WTC11 (cell line): ENCODE data around the gene PTPRG. TPM values are rescaled to one million over a fixed set of nuclear protein-coding genes. Genes with fewer than 3 reads are reported as not detected.

ENCODE experiments used
- ATAC-seq: fragments of 200-7000 bp; cut with Tn5 transposase; 2 replicates; pipeline ENCODE4 v1.10.0; 2021; ENCODE audit warnings: mild to moderate bottlenecking, moderate library complexity
- CTCF ChIA-PET: fragments of 300-600 bp; sonication (Branson Sonifier 250); formaldehyde crosslinking; loops from one replicate; lab custom pipeline; 2021; ENCODE audit warnings: antibody characterized with exemption; lab: Charles Lee
- POLR2A ChIA-PET: fragments of 350-600 bp; sonication (Branson Sonifier 250); formaldehyde crosslinking; loops from one replicate; lab custom pipeline; 2021; ENCODE audit warnings: antibody characterized with exemption; lab: Charles Lee
- DNase-seq: peaks from one replicate; pipeline ENCODE4 v3.0.0; 2021; ENCODE audit warnings: low spot score
- H3K27ac Mint-ChIP-seq: 2 replicates; pipeline ENCODE4 v1.8.0; 2021; ENCODE audit warnings: mixed read lengths
- H3K27me3 Mint-ChIP-seq: 2 replicates; pipeline ENCODE4 v1.8.0; 2021; ENCODE audit warnings: low read depth, mild to moderate bottlenecking, moderate library complexity, mixed read lengths
- H3K36me3 Mint-ChIP-seq: 2 replicates; pipeline ENCODE4 v1.8.0; 2021; ENCODE audit warnings: mixed read lengths
- H3K4me1 Mint-ChIP-seq: 2 replicates; pipeline ENCODE4 v1.8.0; 2022; ENCODE audit warnings: mixed read lengths
- H3K4me3 Mint-ChIP-seq: 2 replicates; pipeline ENCODE4 v1.8.0; 2021; ENCODE audit warnings: mild to moderate bottlenecking, moderate library complexity, mixed read lengths
- H3K9me3 Mint-ChIP-seq: 2 replicates; pipeline ENCODE4 v1.8.0; 2021; ENCODE audit warnings: mixed read lengths
- CBFB ChIP-seq: sonication (generic); formaldehyde crosslinking; IDR thresholded peaks from 2 replicates; pipeline ENCODE4 v1.8.1; 2022; ENCODE audit warnings: mild to moderate bottlenecking, low read depth, missing genetic modification reagents
- ESRRA ChIP-seq: sonication (generic); formaldehyde crosslinking; IDR thresholded peaks from 2 replicates; pipeline ENCODE4 v1.8.1; 2022; ENCODE audit warnings: mild to moderate bottlenecking, missing genetic modification reagents, borderline replicate concordance
- FOXJ3 ChIP-seq: sonication (generic); formaldehyde crosslinking; IDR thresholded peaks from 2 replicates; pipeline ENCODE4 v1.9.0; 2021; ENCODE audit warnings: missing genetic modification reagents, mild to moderate bottlenecking, borderline replicate concordance
- JAZF1 ChIP-seq: fragments of 250-450 bp; sonication (Bioruptor Pico); IDR thresholded peaks from 2 replicates; pipeline ENCODE4 v1.9.0; 2021; ENCODE audit warnings: moderate library complexity, mild to moderate bottlenecking, inconsistent platforms
- KAT7 ChIP-seq: sonication (generic); formaldehyde crosslinking; IDR thresholded peaks from 2 replicates; pipeline ENCODE4 v1.8.1; 2023; ENCODE audit warnings: missing genetic modification reagents, mild to moderate bottlenecking, borderline replicate concordance
- OVOL2 ChIP-seq: fragments of 250-450 bp; sonication (Bioruptor Pico); IDR thresholded peaks from 2 replicates; pipeline ENCODE4 v1.9.0; 2021; ENCODE audit warnings: mild to moderate bottlenecking, borderline replicate concordance
- TEAD4 ChIP-seq: sonication (generic); formaldehyde crosslinking; IDR thresholded peaks from 2 replicates; pipeline ENCODE4 v1.8.0; 2022; ENCODE audit warnings: mild to moderate bottlenecking, missing genetic modification reagents
- ZNF121 ChIP-seq: sonication (generic); formaldehyde crosslinking; IDR thresholded peaks from 2 replicates; pipeline ENCODE4 v1.8.0; 2023; ENCODE audit warnings: missing genetic modification reagents
- ZNF138 ChIP-seq: sonication (generic); formaldehyde crosslinking; conservative IDR thresholded peaks from 2 replicates; pipeline ENCODE4 v1.8.1; 2022; ENCODE audit warnings: mild to moderate bottlenecking, moderate library complexity, missing genetic modification reagents
- ZNF263 ChIP-seq: sonication (generic); formaldehyde crosslinking; IDR thresholded peaks from 2 replicates; pipeline ENCODE4 v1.8.1; 2022; ENCODE audit warnings: low read depth, mild to moderate bottlenecking, moderate library complexity, missing genetic modification reagents
- ZNF416 ChIP-seq: fragments of 250-450 bp; sonication (Bioruptor Pico); IDR thresholded peaks from 2 replicates; pipeline ENCODE4 v1.9.0; 2021; ENCODE audit warnings: mild to moderate bottlenecking, inconsistent platforms
- ZNF671 ChIP-seq: fragments of 250-450 bp; sonication (Bioruptor Pico); IDR thresholded peaks from 2 replicates; pipeline ENCODE4 v1.8.0; 2021; ENCODE audit warnings: mild to moderate bottlenecking
- total RNA-seq: library from RNA; stranded (reverse); gene quantifications from 3 replicates; pipeline ENCODE4 v1.2.3, GENCODE V29; 2021
- TF ChIP-seq, protein P1 (sequence below): fragments of 200-600 bp; IDR thresholded peaks from 2 replicates; pipeline ENCODE4 v1.8.0; 2022; ENCODE audit warnings: antibody characterized with exemption
- TF ChIP-seq, protein P2 (sequence below): sonication (generic); formaldehyde crosslinking; IDR thresholded peaks from 2 replicates; pipeline ENCODE4 v1.8.1; 2022; ENCODE audit warnings: mild to moderate bottlenecking, missing genetic modification reagents, moderate library complexity, borderline replicate concordance
- TF ChIP-seq, protein P3 (sequence below): sonication (generic); formaldehyde crosslinking; IDR thresholded peaks from 2 replicates; pipeline ENCODE4 v1.8.1; 2023; ENCODE audit warnings: mild to moderate bottlenecking, missing genetic modification reagents
- TF ChIP-seq, protein P4 (sequence below): sonication (generic); formaldehyde crosslinking; IDR thresholded peaks from 2 replicates; pipeline ENCODE4 v1.8.1; 2023; ENCODE audit warnings: mild to moderate bottlenecking, moderate library complexity, missing genetic modification reagents
- TF ChIP-seq, protein P5 (sequence below): sonication (generic); formaldehyde crosslinking; IDR thresholded peaks from 2 replicates; pipeline ENCODE4 v1.8.1; 2022; ENCODE audit warnings: low read depth, mild to moderate bottlenecking, moderate library complexity, missing genetic modification reagents, borderline replicate concordance
- TF ChIP-seq, protein P6 (sequence below): sonication (generic); formaldehyde crosslinking; IDR thresholded peaks from 2 replicates; pipeline ENCODE4 v1.8.0; 2022; ENCODE audit warnings: mild to moderate bottlenecking, missing genetic modification reagents
- TF ChIP-seq, protein P7 (sequence below): sonication (generic); formaldehyde crosslinking; IDR thresholded peaks from 2 replicates; pipeline ENCODE4 v1.8.0; 2023; ENCODE audit warnings: missing genetic modification reagents
- TF ChIP-seq, protein P8 (sequence below): sonication (generic); formaldehyde crosslinking; conservative IDR thresholded peaks from 2 replicates; pipeline ENCODE4 v1.8.1; 2023; ENCODE audit warnings: mild to moderate bottlenecking, low read depth, missing genetic modification reagents, moderate library complexity

Gene PTPRG
- total RNA-seq, 1 experiment from 2014 or later = 106 TPM

DNA sequence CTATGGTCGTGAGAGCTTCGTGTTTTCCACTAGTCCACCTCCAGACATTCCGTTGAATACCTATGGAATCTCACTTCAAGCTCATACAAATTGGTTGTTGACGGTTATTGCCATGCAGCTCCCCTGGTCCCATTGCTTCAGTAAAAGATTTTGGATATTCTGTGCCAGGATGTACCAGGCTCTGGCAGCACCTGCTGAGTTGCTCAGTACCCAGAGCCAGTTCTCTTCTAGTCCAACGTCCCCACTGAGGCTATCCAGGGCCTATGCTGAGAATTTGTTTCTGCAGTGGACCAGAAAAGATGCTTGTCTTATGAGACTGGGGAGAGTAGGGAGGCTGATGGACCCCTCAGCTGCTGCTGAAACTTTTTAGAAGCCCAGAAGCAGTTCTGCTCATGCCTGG is 533.1 kb downstream of the PTPRG start:
- no peak for ATAC-seq
- no peak overlapping the region for H3K4me3 Mint-ChIP-seq
- no peak overlapping the region for H3K27ac Mint-ChIP-seq
- no peak for DNase-seq
- no peaks in the 10 kb centered on the region for H3K36me3 Mint-ChIP-seq
- TF ChIP-seq TEAD4 (CRISPR knock-in tag) = no peak
- no peak for TF ChIP-seq JAZF1 (CRISPR knock-in tag)
- no peak for TF ChIP-seq ZNF263
- TF ChIP-seq, protein P1, sequence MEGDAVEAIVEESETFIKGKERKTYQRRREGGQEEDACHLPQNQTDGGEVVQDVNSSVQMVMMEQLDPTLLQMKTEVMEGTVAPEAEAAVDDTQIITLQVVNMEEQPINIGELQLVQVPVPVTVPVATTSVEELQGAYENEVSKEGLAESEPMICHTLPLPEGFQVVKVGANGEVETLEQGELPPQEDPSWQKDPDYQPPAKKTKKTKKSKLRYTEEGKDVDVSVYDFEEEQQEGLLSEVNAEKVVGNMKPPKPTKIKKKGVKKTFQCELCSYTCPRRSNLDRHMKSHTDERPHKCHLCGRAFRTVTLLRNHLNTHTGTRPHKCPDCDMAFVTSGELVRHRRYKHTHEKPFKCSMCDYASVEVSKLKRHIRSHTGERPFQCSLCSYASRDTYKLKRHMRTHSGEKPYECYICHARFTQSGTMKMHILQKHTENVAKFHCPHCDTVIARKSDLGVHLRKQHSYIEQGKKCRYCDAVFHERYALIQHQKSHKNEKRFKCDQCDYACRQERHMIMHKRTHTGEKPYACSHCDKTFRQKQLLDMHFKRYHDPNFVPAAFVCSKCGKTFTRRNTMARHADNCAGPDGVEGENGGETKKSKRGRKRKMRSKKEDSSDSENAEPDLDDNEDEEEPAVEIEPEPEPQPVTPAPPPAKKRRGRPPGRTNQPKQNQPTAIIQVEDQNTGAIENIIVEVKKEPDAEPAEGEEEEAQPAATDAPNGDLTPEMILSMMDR = no peak
- TF ChIP-seq, protein P2, sequence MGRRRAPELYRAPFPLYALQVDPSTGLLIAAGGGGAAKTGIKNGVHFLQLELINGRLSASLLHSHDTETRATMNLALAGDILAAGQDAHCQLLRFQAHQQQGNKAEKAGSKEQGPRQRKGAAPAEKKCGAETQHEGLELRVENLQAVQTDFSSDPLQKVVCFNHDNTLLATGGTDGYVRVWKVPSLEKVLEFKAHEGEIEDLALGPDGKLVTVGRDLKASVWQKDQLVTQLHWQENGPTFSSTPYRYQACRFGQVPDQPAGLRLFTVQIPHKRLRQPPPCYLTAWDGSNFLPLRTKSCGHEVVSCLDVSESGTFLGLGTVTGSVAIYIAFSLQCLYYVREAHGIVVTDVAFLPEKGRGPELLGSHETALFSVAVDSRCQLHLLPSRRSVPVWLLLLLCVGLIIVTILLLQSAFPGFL (CRISPR knock-in tag) = no peak
- no peak for TF ChIP-seq OVOL2 (CRISPR knock-in tag)
- no peak for TF ChIP-seq FOXJ3 (CRISPR knock-in tag)
- TF ChIP-seq ZNF138 (CRISPR knock-in tag) = no peak
- no peak for TF ChIP-seq ZNF121
- no peaks in the 10 kb centered on the region for H3K27me3 Mint-ChIP-seq
- POLR2A ChIA-PET = no interaction called here
- H3K9me3 Mint-ChIP-seq = no peaks in the 10 kb centered on the region
- CTCF ChIA-PET = no interaction called here
- H3K4me1 Mint-ChIP-seq = 0 out of 2 replicates have a peak, but pooled peaks cover 2% of the 10 kb centered on the region

DNA sequence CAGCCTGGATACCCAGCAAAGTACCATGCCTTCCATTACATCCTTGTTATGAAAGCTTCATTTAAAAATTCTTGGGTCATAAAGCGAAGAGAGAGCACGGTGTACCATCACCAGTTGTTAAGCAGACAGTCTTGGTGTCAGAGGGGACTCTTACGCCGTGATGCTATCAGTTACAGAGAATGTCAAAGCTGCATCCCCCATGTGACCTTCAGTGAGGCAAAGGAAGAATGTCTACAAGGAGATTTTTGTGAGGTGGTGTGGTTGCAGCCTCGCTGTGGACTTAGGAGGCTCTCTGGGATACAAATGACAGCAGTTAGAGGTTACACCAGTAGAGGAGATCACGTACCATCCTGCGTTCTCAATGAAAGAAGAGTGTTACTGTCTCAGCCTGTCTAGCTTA is 533.7 kb downstream of the PTPRG start:
- H3K4me1 Mint-ChIP-seq = 0 out of 2 replicates have a peak, but pooled peaks cover 2% of the 10 kb centered on the region
- no peak overlapping the region for H3K27ac Mint-ChIP-seq
- CTCF ChIA-PET = interaction anchor here (1.1 kb wide), 1 partner anchor 92 kb away, joined by 5 read pairs; no protein-coding TSS in a partner anchor
- H3K4me3 Mint-ChIP-seq = no peak overlapping the region
- no peak for DNase-seq
- no peaks in the 10 kb centered on the region for H3K27me3 Mint-ChIP-seq
- ATAC-seq = no peak
- TF ChIP-seq, protein P3, sequence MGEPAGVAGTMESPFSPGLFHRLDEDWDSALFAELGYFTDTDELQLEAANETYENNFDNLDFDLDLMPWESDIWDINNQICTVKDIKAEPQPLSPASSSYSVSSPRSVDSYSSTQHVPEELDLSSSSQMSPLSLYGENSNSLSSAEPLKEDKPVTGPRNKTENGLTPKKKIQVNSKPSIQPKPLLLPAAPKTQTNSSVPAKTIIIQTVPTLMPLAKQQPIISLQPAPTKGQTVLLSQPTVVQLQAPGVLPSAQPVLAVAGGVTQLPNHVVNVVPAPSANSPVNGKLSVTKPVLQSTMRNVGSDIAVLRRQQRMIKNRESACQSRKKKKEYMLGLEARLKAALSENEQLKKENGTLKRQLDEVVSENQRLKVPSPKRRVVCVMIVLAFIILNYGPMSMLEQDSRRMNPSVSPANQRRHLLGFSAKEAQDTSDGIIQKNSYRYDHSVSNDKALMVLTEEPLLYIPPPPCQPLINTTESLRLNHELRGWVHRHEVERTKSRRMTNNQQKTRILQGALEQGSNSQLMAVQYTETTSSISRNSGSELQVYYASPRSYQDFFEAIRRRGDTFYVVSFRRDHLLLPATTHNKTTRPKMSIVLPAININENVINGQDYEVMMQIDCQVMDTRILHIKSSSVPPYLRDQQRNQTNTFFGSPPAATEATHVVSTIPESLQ (CRISPR knock-in tag) = no peak
- TF ChIP-seq, protein P4, sequence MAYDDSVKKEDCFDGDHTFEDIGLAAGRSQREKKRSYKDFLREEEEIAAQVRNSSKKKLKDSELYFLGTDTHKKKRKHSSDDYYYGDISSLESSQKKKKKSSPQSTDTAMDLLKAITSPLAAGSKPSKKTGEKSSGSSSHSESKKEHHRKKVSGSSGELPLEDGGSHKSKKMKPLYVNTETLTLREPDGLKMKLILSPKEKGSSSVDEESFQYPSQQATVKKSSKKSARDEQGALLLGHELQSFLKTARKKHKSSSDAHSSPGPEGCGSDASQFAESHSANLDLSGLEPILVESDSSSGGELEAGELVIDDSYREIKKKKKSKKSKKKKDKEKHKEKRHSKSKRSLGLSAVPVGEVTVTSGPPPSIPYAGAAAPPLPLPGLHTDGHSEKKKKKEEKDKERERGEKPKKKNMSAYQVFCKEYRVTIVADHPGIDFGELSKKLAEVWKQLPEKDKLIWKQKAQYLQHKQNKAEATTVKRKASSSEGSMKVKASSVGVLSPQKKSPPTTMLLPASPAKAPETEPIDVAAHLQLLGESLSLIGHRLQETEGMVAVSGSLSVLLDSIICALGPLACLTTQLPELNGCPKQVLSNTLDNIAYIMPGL (CRISPR knock-in tag) = no peak
- TF ChIP-seq, protein P5, sequence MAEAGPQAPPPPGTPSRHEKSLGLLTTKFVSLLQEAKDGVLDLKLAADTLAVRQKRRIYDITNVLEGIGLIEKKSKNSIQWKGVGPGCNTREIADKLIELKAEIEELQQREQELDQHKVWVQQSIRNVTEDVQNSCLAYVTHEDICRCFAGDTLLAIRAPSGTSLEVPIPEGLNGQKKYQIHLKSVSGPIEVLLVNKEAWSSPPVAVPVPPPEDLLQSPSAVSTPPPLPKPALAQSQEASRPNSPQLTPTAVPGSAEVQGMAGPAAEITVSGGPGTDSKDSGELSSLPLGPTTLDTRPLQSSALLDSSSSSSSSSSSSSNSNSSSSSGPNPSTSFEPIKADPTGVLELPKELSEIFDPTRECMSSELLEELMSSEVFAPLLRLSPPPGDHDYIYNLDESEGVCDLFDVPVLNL (CRISPR knock-in tag) = no peak
- TF ChIP-seq ZNF671 (CRISPR knock-in tag) (no peak), ESRRA (no peak), CBFB (CRISPR knock-in tag) (no peak), ZNF416 (CRISPR knock-in tag) (no peak), KAT7 (CRISPR knock-in tag) (no peak)
- TF ChIP-seq, protein P6, sequence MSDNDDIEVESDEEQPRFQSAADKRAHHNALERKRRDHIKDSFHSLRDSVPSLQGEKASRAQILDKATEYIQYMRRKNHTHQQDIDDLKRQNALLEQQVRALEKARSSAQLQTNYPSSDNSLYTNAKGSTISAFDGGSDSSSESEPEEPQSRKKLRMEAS (CRISPR knock-in tag) = no peak
- TF ChIP-seq, protein P7, sequence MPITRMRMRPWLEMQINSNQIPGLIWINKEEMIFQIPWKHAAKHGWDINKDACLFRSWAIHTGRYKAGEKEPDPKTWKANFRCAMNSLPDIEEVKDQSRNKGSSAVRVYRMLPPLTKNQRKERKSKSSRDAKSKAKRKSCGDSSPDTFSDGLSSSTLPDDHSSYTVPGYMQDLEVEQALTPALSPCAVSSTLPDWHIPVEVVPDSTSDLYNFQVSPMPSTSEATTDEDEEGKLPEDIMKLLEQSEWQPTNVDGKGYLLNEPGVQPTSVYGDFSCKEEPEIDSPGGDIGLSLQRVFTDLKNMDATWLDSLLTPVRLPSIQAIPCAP (CRISPR knock-in tag) = no peak
- TF ChIP-seq, protein P8, sequence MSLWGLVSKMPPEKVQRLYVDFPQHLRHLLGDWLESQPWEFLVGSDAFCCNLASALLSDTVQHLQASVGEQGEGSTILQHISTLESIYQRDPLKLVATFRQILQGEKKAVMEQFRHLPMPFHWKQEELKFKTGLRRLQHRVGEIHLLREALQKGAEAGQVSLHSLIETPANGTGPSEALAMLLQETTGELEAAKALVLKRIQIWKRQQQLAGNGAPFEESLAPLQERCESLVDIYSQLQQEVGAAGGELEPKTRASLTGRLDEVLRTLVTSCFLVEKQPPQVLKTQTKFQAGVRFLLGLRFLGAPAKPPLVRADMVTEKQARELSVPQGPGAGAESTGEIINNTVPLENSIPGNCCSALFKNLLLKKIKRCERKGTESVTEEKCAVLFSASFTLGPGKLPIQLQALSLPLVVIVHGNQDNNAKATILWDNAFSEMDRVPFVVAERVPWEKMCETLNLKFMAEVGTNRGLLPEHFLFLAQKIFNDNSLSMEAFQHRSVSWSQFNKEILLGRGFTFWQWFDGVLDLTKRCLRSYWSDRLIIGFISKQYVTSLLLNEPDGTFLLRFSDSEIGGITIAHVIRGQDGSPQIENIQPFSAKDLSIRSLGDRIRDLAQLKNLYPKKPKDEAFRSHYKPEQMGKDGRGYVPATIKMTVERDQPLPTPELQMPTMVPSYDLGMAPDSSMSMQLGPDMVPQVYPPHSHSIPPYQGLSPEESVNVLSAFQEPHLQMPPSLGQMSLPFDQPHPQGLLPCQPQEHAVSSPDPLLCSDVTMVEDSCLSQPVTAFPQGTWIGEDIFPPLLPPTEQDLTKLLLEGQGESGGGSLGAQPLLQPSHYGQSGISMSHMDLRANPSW (CRISPR knock-in tag) = no peak
- H3K36me3 Mint-ChIP-seq = no peaks in the 10 kb centered on the region
- POLR2A ChIA-PET = no interaction called here
- H3K9me3 Mint-ChIP-seq = no peaks in the 10 kb centered on the region
